GM21737 (cell line): Measurements from ENCODE around the gene SLC35D2.
A peak's percentile ranks its signal among the peaks of the same experiment; 100 is the strongest.

ENCODE experiments used
- ATAC-seq: cut with Tn5 transposase; IDR thresholded peaks from one replicate; pipeline ENCODE4 v1.9.1; 2021; ENCODE audit warnings: mild to moderate bottlenecking, moderate library complexity; ENCODE audit not compliant: unreplicated experiment

SLC35D2 gene

DNA sequence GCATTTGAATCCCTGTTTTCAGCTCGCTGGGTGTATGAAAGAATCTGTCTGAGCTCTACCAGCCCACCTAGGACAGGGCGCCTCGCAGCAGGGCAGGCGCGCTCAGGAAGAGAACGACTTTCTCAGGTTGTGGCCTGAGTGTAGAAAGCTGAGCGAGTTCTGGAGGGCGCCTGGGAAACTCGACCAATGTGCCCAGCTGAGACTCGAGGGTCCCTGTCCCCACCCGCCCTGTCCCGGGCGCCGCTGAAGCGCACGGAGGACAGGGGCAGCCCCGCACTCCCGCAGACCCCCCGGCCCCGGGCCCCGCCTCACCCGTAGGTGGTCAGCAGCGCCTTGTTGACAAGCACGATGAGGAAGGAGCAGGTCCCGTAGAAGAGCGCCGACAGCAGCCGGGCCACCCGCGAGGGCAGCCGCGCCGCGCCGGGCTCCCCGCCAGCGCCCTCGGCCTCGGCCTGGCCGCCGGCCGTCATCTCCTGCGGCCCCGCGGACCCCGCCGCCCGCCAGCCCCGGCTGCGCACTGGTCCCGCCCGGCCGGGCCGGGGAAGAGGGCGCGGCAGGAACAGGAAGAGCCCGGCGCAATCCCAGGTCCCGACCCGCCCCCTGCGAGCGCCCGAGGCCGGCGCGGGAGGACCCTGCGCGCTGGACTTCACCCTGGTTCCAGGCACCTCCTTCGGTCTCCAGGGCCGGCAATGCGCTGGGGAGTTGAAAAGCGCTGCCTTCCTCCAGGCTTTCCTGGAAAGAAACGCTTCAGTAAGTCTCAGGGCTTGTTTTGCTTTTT lies at the start of gene SLC35D2:
TSS of gene SLC35D2 (minus strand) at position 547 of the 778 bp plus-strand sequence. CDS start at position 470, 77 bp downstream.
- ATAC-seq: peak; percentile 46

- no peak for ATAC-seq
Measured at GRCh38 chr9:96430377-96430776, 46.9 kb upstream of the SLC35D2 start.

- no peak for ATAC-seq
Measured at GRCh38 chr9:96429732-96430131, 46.2 kb upstream of the SLC35D2 start.

- ATAC-seq: no peak
Measured at GRCh38 chr9:96425500-96426169, 42.1 kb upstream of the SLC35D2 start.

DNA sequence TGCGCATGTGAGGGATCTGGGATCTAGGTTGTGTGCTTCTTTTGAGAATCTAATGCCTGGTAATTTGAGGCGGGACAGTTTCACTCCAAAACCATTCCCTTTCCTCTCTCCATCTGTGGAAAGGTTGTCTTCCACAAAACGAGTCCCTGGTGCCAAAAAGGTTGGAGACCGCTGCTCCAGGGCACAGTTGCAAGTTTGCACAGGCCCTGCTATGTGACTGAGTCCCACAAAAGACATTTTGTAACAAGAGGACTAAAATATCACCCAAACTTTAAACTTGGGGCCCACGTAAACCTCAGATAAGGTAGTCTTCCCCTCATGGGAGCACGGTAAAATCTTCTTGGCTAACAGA lies 40.5 kb upstream of the SLC35D2 start:
- ATAC-seq: no peak

DNA sequence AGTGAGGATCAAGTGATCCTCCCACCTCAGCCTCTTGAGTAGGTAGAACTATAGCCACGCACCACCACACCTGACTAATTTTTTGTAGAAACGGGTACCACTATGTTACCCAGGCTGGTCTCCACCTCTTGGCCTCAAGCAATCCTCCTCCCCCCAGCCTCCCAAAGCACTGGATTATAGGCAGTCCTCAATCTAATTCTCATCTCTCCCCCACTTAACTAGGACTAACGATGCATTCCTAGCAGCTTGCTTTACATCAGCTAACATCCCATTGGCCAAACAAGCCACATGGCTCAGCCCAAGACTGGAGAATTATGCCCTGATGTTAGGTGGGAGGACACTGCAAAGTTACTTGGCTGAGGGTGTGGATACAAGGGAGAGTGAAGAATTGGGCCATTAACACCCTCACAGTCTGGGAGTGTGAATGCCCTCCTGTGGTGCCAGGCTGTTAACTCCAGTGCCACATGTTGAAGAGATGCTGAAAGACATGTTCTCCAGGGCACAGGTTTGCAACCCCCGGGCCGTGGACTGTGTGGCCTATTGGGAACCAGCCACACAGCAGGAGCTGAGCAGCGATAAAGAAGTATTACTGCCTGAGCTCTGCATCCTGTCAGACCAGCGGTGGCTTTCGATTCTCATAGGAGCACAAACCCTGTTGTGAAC lies 39.9 kb upstream of the SLC35D2 start:
- ATAC-seq: no peak

GRCh38 chr9:96420468-96421219 lies 37.1 kb upstream of the SLC35D2 start:
- ATAC-seq: no peak

GRCh38 chr9:96419691-96419969 lies 36.1 kb upstream of the SLC35D2 start:
- ATAC-seq: no peak

GRCh38 chr9:96418920-96419690 lies 35.6 kb upstream of the SLC35D2 start:
- ATAC-seq: peak; percentile 33

DNA sequence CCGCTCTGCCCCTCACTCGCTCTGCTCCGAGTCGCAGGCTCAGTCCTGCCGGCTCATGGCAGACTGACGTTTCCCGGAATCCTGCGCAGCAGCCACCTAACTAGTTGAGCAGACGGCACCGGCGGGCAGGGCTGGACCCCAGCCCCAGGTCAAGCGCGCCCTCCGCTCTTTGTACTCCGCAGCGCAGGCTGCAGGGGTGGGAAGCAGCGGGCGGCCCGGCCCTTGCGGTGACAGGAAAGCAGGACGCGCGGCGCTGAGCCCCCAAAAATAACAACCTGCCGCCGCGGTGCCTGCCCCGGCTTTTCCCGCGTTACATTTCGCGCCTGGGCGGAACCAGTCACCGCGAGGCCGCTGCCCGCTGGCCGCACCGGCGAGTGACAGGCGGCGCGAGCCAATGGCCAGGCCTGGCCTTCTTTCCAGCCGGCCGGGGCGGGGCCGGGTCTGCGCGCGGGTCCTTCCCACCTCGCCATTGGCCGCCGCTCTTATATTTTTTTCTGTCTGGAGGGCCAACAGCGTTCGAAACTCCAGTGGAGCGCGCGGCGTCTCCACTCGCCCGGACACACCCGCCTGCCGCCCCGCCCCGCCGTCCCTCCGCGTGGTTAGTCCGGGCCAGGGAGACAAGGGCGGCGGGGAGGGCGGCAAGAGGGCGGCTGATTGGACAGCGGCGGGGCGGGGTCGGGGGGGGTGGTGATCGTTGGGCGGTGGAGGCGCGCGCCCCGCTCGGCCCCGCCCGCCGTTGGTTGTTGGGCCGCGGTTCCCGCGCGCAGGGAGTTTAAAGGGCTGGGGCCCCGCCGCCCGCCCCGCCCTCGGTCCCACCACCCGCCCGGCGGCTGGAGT lies 34.8 kb upstream of the SLC35D2 start, which contains the start of gene ZNF367:
TSS of gene ZNF367 (minus strand) at position 288 of the 837 bp plus-strand sequence. CDS start 338 bp downstream, outside the sequence.
- ATAC-seq: peak; percentile 57

DNA sequence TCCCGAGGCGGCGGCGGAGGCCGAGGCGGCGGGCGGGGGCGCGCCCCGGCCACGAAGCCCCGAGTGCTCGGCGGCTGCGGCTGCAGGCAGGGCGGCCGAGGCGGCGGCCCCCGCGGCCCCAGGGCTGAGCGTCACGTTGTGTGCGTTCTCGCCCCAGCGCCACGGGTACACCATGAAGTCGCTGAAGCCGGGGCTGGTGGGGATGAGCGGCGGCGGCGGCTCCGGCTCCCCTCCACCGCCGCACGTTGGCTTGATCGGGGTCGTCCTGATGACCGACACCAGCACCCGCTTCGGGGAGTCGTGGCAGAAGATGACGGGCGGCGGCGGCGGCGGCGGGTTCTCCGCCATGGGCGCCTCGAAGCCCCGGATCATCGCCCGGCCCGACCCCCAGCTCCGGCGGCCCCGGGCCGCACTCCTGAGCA lies 34.2 kb upstream of the SLC35D2 start:
- ATAC-seq: peak; percentile 0

DNA sequence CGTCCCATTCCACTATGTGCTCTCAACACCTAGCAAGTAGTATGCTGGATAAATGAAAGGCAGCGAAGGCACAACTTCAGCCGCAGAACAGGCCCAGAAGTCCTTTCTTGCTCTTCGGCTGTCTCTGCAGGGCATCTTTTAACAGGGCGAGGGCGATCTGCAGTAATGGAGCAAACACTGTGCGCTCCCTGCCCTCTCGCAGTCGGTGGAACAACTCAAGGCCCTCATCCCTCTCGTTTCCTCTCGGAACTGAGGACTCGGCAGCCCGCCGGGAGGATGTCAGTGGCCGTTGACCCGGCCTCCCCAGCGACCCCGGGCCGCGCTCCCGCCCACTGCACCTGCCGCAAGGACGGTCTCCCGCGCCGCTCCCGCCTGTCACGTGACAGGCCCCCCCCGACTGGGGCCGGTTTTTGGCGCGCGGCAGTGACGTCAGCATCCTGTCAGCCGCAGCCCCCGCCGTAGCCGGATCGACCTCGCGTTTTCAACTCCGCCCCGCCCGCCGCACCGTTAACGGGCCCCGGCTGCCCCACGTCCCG lies 33.6 kb upstream of the SLC35D2 start:
- ATAC-seq: peak; percentile 16

DNA sequence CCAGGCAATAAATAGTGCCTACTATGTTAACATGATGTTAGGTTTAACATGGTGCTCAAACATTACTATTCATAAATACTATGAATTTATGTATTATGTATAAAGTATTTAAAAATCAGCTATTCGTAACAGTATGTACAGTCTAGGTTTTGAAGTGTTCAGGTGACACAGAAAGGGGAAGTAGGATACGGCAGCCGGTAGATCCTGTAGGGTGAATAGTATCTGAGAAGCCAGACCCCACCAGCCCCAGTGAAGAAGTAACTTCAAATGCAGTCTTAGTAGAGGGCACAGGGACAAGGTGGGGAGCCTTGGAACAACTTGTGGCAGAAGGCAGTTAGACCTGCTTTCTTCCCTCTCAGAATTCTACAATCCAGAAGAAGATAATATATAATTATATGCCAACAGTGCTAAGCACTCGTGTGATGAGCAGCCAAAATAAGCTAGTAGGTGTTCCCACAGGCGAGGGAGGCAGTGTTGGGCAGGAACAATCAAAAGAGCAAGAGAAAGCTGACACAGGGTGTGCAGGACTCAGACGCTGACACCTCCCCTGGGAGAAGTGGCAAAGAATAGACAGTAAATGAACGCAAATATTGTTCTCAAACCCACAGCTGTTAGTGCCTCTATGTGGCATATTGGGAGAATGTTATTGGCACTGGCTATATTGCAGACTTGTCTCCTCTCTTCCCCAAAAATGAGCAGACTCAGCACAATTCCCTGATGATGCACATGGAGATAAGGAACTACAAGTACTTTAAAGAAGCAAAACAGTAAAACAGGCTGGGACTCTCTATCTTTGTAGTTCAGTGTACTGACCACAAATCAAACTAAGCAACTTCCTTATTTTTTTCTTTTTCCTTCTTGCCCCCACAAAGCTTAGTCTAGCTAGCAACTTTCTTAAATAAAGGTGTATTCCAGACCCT lies 30.1 kb upstream of the SLC35D2 start:
- no peak for ATAC-seq

- ATAC-seq: no peak
Measured at GRCh38 chr9:96412174-96412913, 28.8 kb upstream of the SLC35D2 start.

DNA sequence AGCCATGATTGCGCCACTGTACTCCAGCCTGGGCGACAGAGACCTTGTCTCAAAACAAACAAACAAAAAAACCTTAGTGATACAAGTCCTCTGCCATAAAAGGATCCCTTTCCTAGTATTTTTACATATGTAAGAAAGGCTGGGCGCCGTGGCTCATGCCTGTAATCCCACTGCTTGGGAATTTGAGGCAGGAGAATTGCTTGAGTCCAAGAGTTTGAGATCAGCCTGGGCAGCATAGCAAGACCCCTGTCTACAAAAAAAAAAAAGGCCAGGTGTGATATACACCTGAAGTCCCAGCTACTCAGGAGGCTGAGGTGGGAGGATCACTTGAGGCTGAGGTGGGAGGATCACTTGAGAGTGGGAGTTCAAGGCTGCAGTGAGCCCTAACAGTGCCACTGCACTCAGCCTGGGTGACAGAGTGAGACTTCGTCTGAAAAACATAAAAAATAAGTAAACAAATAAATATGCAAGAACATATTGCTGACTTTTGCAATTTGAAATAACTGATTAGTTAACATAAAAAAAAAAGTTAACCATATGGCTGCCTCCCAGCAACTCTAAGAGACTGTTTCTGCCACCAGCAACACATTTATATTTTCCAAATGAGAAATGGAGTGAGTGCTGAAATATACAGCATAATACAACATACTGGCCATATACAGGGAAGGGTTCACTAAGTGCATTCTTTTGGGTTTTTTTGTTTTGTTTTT lies 27.8 kb upstream of the SLC35D2 start:
- no peak for ATAC-seq

DNA sequence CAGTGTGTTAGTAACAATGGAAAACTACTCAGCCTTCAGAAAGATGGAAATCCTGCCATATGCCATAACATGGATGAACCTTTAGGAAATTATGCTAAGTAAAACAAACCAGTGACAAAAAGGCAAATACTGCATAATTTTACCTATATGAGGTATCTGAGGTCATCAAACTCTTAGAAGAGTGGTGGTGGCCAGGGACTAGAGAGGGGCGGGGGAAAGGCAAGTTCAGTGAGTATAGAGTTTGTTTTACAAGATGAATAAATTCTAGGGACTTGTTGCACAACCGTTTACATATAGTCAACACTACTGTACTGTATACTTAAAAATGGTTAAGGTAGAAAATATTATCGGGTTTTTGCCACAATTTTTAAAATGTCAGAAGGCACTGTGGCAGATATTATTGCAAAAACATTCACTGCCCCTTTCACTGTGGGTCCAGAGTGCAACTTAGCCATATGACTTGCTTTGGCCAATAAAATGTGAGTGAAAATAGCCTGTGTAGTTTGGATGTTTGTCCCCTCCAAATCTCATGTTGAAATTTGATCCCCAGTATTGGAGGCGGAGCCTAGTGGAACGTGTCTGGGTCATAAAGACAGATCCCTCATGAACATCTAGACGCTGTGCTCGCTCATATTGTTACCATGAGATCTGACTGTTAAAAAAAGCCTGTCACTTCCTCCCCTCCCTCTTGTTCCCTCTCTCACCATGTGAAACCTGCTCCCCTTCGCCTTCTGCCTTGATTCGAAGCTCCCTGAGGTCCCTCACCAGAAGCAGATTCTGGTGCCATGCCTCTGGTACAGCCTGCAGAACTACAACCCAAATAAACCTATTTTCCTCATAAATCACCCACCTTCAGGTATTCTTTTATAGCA lies 25.1 kb upstream of the SLC35D2 start:
- ATAC-seq: no peak
